ENCODE measurements around the gene UNC93A. TPM values are rescaled to one million over a fixed set of nuclear protein-coding genes. Genes with fewer than 3 reads are reported as not detected.
A peak's percentile ranks its signal among the peaks of the same experiment; 100 is the strongest.
"Not testable (repeated sequence)": the region's sequence is repeated elsewhere in the genome, so short reads cannot be mapped to it uniquely, and the experiment has no call there.

UNC93A gene
- total RNA-seq, 1 donor = not detected

- peak overlapping the region; percentile 54 for H3K4me3 ChIP-seq (ENCODE audit: low read depth, low read length)
- TF ChIP-seq CTCF (IDR thresholded peaks at IDR 0.05; ENCODE audit: insufficient read depth, low read length) = peak; percentile 70
- DNase-seq (ENCODE audit: low read depth) = peak; percentile 51
Measured at GRCh38 chr6:167350731-167351655, 59.9 kb downstream of the UNC93A start.

GRCh38 chr6:167351656-167352345 is 60.7 kb downstream of the UNC93A start:
- no peak overlapping the region for H3K4me3 ChIP-seq (ENCODE audit: low read depth, low read length)
- no peak for DNase-seq (ENCODE audit: low read depth)
- TF ChIP-seq CTCF (IDR thresholded peaks at IDR 0.05; ENCODE audit: insufficient read depth, low read length) = no peak

- no peak for TF ChIP-seq CTCF (IDR thresholded peaks at IDR 0.05; ENCODE audit: insufficient read depth, low read length)
- DNase-seq (ENCODE audit: low read depth) = no peak
Measured at GRCh38 chr6:167356874-167357273, 65.8 kb downstream of the UNC93A start.

GRCh38 chr6:167358394-167358793 is 67.3 kb downstream of the UNC93A start:
- not testable (repeated sequence) for DNase-seq (ENCODE audit: low read depth); H3K4me3 ChIP-seq (ENCODE audit: low read depth, low read length)

More at GRCh38 chr6:167356874-167357273, 65.8 kb downstream of the UNC93A start:
- no peak overlapping the region for H3K4me3 ChIP-seq (ENCODE audit: low read depth, low read length)

- not testable (repeated sequence) for DNase-seq (ENCODE audit: low read depth); H3K4me3 ChIP-seq (ENCODE audit: low read depth, low read length)
Measured at GRCh38 chr6:167361170-167361569, 70.1 kb downstream of the UNC93A start.

Other genes starting within 250 kb of the UNC93A start
- gene CCR6, start 168.2 kb upstream of the UNC93A start, total RNA-seq (ENCODE audit: low replicate concordance) = not detected in 2 replicates
- not detected in 2 replicates for gene GPR31, start 133.3 kb upstream of the UNC93A start, total RNA-seq (ENCODE audit: low replicate concordance)
- gene TTLL2, start 33.8 kb downstream of the UNC93A start, total RNA-seq (ENCODE audit: low replicate concordance) = not detected in 2 replicates

Data from fibroblast of the aortic adventitia (primary cell).